IMR-90 (cell line): ENCODE measurements around the gene RPL18. TPM values are rescaled to one million over a fixed set of nuclear protein-coding genes. Genes with fewer than 3 reads are reported as not detected.

Source experiments
- ATAC-seq: fragments of 200-7000 bp; cut with Tn5 transposase; 2 replicates; pipeline ENCODE4 v1.9.1; 2020; ENCODE audit warnings: low read depth, mild to moderate bottlenecking, moderate library complexity
- BruUV-seq: library from RNA; stranded (reverse); fragments of 400-500 nt; replicated peaks from 2 replicates; lab custom pipeline; 2021; lab: Mats Ljungman, UMichigan
- CTCF ChIA-PET: fragments of 300-600 bp; formaldehyde crosslinking; extraction: SDS; loops from one replicate; lab custom pipeline; 2021; ENCODE audit warnings: antibody characterized with exemption; lab: Yijun Ruan, JAX
- POLR2A ChIA-PET: fragments of 300-600 bp; sonication (Branson Sonifier 250); formaldehyde crosslinking; loops from one replicate; lab custom pipeline; 2022; ENCODE audit warnings: antibody characterized with exemption; ENCODE audit not compliant: unreplicated experiment; lab: Charles Lee
- DNase-seq: peaks from one replicate; pipeline ENCODE4 v3.0.0; 2013
- H2AFZ ChIP-seq: replicated peaks from 2 replicates; pipeline ENCODE3; 2013; ENCODE audit warnings: low read length, mild to moderate bottlenecking; ENCODE audit not compliant: poor library complexity
- H2AK5ac ChIP-seq: 2 replicates; pipeline ENCODE4 v1.6.1; 2013; ENCODE audit warnings: low read depth, low read length, inconsistent platforms
- H2AK9ac ChIP-seq: replicated peaks from 2 replicates; pipeline ENCODE3; 2013; ENCODE audit warnings: mild to moderate bottlenecking, low read depth, low read length, moderate library complexity; ENCODE audit not compliant: poor library complexity
- H2BK120ac ChIP-seq: 2 replicates; pipeline ENCODE4 v1.6.1; 2013; ENCODE audit warnings: low read depth, low read length, inconsistent platforms
- H2BK15ac ChIP-seq: 3 replicates; pipeline ENCODE4 v1.6.1; 2013; ENCODE audit warnings: low read depth, low read length, inconsistent platforms
- H2BK20ac ChIP-seq: 2 replicates; pipeline ENCODE4 v1.6.1; 2013; ENCODE audit warnings: low read depth, mild to moderate bottlenecking, inconsistent platforms, low read length, moderate library complexity
- H2BK5ac ChIP-seq: 2 replicates; pipeline ENCODE4 v1.6.1; 2013; ENCODE audit warnings: mild to moderate bottlenecking, low read depth, low read length, inconsistent platforms; ENCODE audit not compliant: poor library complexity, severe bottlenecking
- H3K14ac ChIP-seq: replicated peaks from 2 replicates; pipeline ENCODE4 v1.6.1; 2013; ENCODE audit warnings: low read depth, low read length, inconsistent platforms
- H3K18ac ChIP-seq: 2 replicates; pipeline ENCODE4 v1.6.1; 2013; ENCODE audit warnings: low read depth, low read length, control low read depth
- H3K23ac ChIP-seq: 2 replicates; pipeline ENCODE4 v1.6.1; 2013; ENCODE audit warnings: low read depth, low read length, inconsistent platforms
- H3K27ac ChIP-seq: 2 replicates; pipeline ENCODE4 v1.5.1; 2013; ENCODE audit warnings: mild to moderate bottlenecking, control low read depth, low read length; ENCODE audit not compliant: insufficient read depth
- H3K27me3 ChIP-seq: 2 replicates; pipeline ENCODE4 v1.6.1; 2013; ENCODE audit warnings: low read length; ENCODE audit not compliant: control insufficient read depth, insufficient read depth
- H3K36me3 ChIP-seq: 2 replicates; pipeline ENCODE4 v1.6.1; 2013; ENCODE audit warnings: low read length, mixed read lengths; ENCODE audit not compliant: control insufficient read depth, insufficient read depth
- H3K4ac ChIP-seq: 2 replicates; pipeline ENCODE4 v1.6.1; 2013; ENCODE audit warnings: low read depth, low read length, inconsistent platforms
- H3K4me1 ChIP-seq: 2 replicates; pipeline ENCODE4 v1.6.1; 2013; ENCODE audit warnings: low read length, mixed read lengths; ENCODE audit not compliant: control insufficient read depth, insufficient read depth
- H3K4me2 ChIP-seq: 2 replicates; pipeline ENCODE4 v1.6.1; 2013; ENCODE audit warnings: low read depth, mild to moderate bottlenecking, control low read depth, low read length, moderate library complexity
- H3K4me3 ChIP-seq: 2 replicates; pipeline ENCODE4 v1.5.1; 2013; ENCODE audit warnings: low read depth, mild to moderate bottlenecking, control low read depth, low read length, moderate library complexity; ENCODE audit not compliant: insufficient read depth
- H3K56ac ChIP-seq: 2 replicates; pipeline ENCODE4 v1.6.1; 2013; ENCODE audit warnings: low read length, inconsistent platforms; ENCODE audit not compliant: insufficient read depth; ENCODE audit errors: extremely low read depth
- H3K79me1 ChIP-seq, 2 experiments: 2 replicates each; pipeline ENCODE4 v1.6.1; 2013; ENCODE audit warnings: low read length in 2 of 2, inconsistent platforms in 1 of 2, low read depth in 1 of 2
- H3K9ac ChIP-seq: 2 replicates; pipeline ENCODE4 v1.6.1; 2013; ENCODE audit warnings: low read depth, low read length, control low read depth
- H3K9me1 ChIP-seq: 2 replicates; pipeline ENCODE4 v1.6.1; 2013; ENCODE audit warnings: low read length, inconsistent platforms; ENCODE audit not compliant: insufficient read depth
- H3K9me3 ChIP-seq: 2 replicates; pipeline ENCODE4 v1.6.1; 2013; ENCODE audit warnings: low read length; ENCODE audit not compliant: control insufficient read depth, insufficient read depth
- H4K20me1 ChIP-seq: 2 replicates; pipeline ENCODE4 v1.6.1; 2013; ENCODE audit warnings: low read length, inconsistent platforms; ENCODE audit not compliant: insufficient read depth
- H4K5ac ChIP-seq: 2 replicates; pipeline ENCODE4 v1.6.1; 2013; ENCODE audit warnings: mild to moderate bottlenecking, low read depth, low read length, control low read depth
- H4K8ac ChIP-seq, 2 experiments: 2 replicates each; pipeline ENCODE4 v1.6.1; 2013; ENCODE audit warnings: low read depth in 2 of 2, low read length in 2 of 2, control low read depth in 1 of 2, inconsistent platforms in 1 of 2
- H4K91ac ChIP-seq: 2 replicates; pipeline ENCODE4 v1.6.1; 2013; ENCODE audit warnings: low read depth, low read length, inconsistent platforms; ENCODE audit not compliant: insufficient read depth
- BHLHE40 ChIP-seq: fragments of 150-350 bp; IDR thresholded peaks from 2 replicates; pipeline ENCODE4 v1.6.1; 2016; ENCODE audit warnings: mild to moderate bottlenecking, low read depth, low read length
- CEBPB ChIP-seq: IDR thresholded peaks from 2 replicates; pipeline ENCODE4 v1.6.1; 2012; ENCODE audit warnings: low read depth, low read length, improper control_type of control experiment
- CHD1 ChIP-seq: IDR thresholded peaks from 2 replicates; pipeline ENCODE4 v1.6.1; 2012; ENCODE audit warnings: low read depth, low read length, improper control_type of control experiment
- CTCF ChIP-seq: conservative IDR thresholded peaks from 2 replicates; pipeline ENCODE4 v1.5.1; 2012; ENCODE audit warnings: mild to moderate bottlenecking, low read depth, low read length, improper control_type of control experiment
- MAFK ChIP-seq: IDR thresholded peaks from 2 replicates; pipeline ENCODE4 v1.6.1; 2012; ENCODE audit warnings: low read depth, low read length, improper control_type of control experiment
- MAZ ChIP-seq: IDR thresholded peaks from 2 replicates; pipeline ENCODE4 v1.6.1; 2012; ENCODE audit warnings: low read depth, mild to moderate bottlenecking, low read length, improper control_type of control experiment, moderate library complexity, borderline replicate concordance
- POLR2A ChIP-seq: IDR thresholded peaks from 2 replicates; pipeline ENCODE4 v1.6.1; 2012; ENCODE audit warnings: mild to moderate bottlenecking, low read depth, low read length
- RFX5 ChIP-seq: IDR thresholded peaks from 2 replicates; pipeline ENCODE4 v1.8.0; 2012; ENCODE audit warnings: low read depth, mild to moderate bottlenecking, low read length, moderate library complexity
- USF2 ChIP-seq: fragments of 150-350 bp; IDR thresholded peaks from 2 replicates; pipeline ENCODE4 v1.6.1; 2017; ENCODE audit warnings: mild to moderate bottlenecking, antibody characterized with exemption, low read length, low read depth
- WGBS, 2 experiments: methylation state at CpG; one replicate each; pipeline versions ENCODE4 v1.1.5 to v1.1.7; 2013; ENCODE audit warnings: missing lambda C conversion rate in 2 of 2; ENCODE audit not compliant: insufficient read length in 1 of 2; ENCODE audit errors: extremely low coverage in 2 of 2; 5-methylcytosine and 5-hydroxymethylcytosine counted together
- dilution Hi-C: fragments of 300-500 bp; cut with HindIII; formaldehyde crosslinking; loops from one replicate; pipeline ENCODE4 v1.14.3; 2018; ENCODE audit warnings: low sequenced_read_pairs; ENCODE audit not compliant: unreplicated experiment
- in situ Hi-C: fragments of 300-500 bp; cut with MboI; formaldehyde crosslinking; loops from 3 replicates; pipeline ENCODE4 v1.14.3; 2019; ENCODE audit warnings: low sequenced_read_pairs, inconsistent platforms, mixed read lengths
- intact Hi-C: fragments of 100-400 bp; cut with micrococcal nuclease; formaldehyde crosslinking; loops from 2 replicates; pipeline ENCODE4 v1.10.0; 2022
- polyA plus RNA-seq, 3 experiments: library from polyadenylated mRNA; depleted of rRNA; stranded (reverse); fragments of >200 nt; gene quantifications; 2 replicates each; pipeline ENCODE4 v1.2.3, GENCODE V29; 2012; ENCODE audit warnings: low replicate concordance in 1 of 3
- total RNA-seq: library from RNA; depleted of rRNA; stranded (reverse); fragments of >200 nt; gene quantifications from 2 replicates; pipeline ENCODE4 v1.2.3, GENCODE V29; 2012
- TF ChIP-seq, protein P1 (sequence below): fragments of 150-350 bp; IDR thresholded peaks from 2 replicates; pipeline ENCODE4 v1.6.1; 2016; ENCODE audit warnings: low read depth, mild to moderate bottlenecking, low read length, moderate library complexity, borderline replicate concordance

The RPL18 gene
- total and polyA plus RNA-seq, 2 of the 4 experiments (the other 2 are of a cell fraction) = 1,909 to 2,254 TPM

DNA sequence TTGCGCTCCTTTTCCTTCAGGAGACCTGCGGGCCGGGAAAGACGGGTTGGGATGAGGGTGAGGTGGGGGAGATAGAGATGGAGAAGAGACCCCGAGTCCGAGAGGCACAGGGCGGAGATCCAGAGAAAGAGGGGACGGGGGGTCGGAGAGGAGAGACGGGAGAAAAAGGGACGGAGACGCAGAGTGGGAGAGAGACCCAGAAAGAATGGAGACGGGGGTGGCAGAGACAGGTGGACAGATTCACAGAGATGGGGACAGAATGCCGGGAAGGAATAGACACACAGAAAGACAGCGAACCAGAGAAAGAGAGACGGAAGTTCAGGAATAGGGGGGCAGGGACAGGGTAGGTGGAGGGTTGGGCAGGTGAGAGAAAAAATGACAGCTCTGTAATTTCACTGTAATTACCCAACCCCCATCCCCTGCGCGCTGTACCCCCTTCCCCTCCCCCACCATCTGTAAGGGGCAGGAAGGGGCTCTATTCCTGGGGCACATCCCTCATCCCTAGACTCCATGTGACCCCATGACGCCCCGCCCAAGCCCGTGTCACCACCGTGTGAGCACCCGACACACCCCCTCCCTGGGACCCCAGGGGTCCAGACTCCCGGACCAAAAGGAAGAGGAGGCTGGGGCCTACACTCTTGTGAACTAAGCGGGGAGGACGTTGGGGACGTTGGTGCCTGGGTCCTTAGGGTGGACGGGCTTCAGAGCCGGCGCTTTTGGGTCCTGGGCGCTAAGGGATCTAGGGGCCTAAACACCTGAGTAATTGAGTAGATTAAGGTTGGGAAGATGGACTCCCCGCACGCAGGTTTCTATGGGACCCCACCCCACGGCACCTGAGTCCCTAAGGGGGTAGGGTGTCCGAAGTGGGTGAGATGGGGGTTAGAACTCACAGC, 17.2 kb upstream of the RPL18 start:
- H2AFZ ChIP-seq = peak overlapping the region; percentile 91
- H3K4me1 ChIP-seq = peaks cover 33% of the 10 kb centered on the region
- no peaks in the 10 kb centered on the region; the same call in 1 of the 2 replicates for H3K36me3 ChIP-seq
- no peak overlapping the region for H3K23ac ChIP-seq
- intact Hi-C loops = no loop called here
- no TSS peak for BruUV-seq
- H3K9me3 ChIP-seq = no peaks in the 10 kb centered on the region
- H2BK15ac ChIP-seq = no peak overlapping the region
- H3K56ac ChIP-seq = no peak overlapping the region
- no peak overlapping the region for H3K27ac ChIP-seq
- DNase-seq = no peak
- peaks cover 4% of the 10 kb centered on the region; the same call in 1 of the 2 replicates for H4K20me1 ChIP-seq
- H3K18ac ChIP-seq = no peak overlapping the region
- H2AK5ac ChIP-seq = peak overlapping the region; percentile 78
- H3K4me3 ChIP-seq = peak overlapping the region; percentile 62
- in situ Hi-C loops = no loop called here
- H3K79me1 ChIP-seq = peaks cover 0 to 18% of the 10 kb centered on the region in 2 experiments; a peak in 3 of 4 replicates
- H3K9me1 ChIP-seq = peaks cover 25% of the 10 kb centered on the region
- CTCF ChIA-PET = no interaction called here
- peak overlapping the region; percentile 91 for H3K4me2 ChIP-seq
- no peak for ATAC-seq
- peak overlapping the region; percentile 18 for H2BK5ac ChIP-seq
- TF ChIP-seq POLR2A = no peak
- TF ChIP-seq CTCF = no peak
- no peak for TF ChIP-seq USF2
- TF ChIP-seq CEBPB = no peak
- TF ChIP-seq, protein P1, sequence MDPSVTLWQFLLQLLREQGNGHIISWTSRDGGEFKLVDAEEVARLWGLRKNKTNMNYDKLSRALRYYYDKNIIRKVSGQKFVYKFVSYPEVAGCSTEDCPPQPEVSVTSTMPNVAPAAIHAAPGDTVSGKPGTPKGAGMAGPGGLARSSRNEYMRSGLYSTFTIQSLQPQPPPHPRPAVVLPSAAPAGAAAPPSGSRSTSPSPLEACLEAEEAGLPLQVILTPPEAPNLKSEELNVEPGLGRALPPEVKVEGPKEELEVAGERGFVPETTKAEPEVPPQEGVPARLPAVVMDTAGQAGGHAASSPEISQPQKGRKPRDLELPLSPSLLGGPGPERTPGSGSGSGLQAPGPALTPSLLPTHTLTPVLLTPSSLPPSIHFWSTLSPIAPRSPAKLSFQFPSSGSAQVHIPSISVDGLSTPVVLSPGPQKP = no peak
- no peak for TF ChIP-seq MAZ
- no peak for TF ChIP-seq MAFK
- TF ChIP-seq RFX5 = no peak
- TF ChIP-seq CHD1 = no peak
- TF ChIP-seq BHLHE40 = no peak
- peak overlapping the region; percentile 52 for H3K4ac ChIP-seq
- H3K27me3 ChIP-seq = no peaks in the 10 kb centered on the region
- H4K5ac ChIP-seq = no peak overlapping the region
- H3K9ac ChIP-seq = peak overlapping the region; percentile 50
- no peak overlapping the region for H3K14ac ChIP-seq
- no peak overlapping the region; the same call in 1 of the 2 replicates for H4K91ac ChIP-seq
- POLR2A ChIA-PET = interaction anchor here (0.6 kb wide), 1 partner anchor 175 kb away, joined by 3 read pairs; the partner anchor contains the start of gene BCAT2
- 9% methylated on average over 9 of the region's 35 CpGs; no CpG with 5 or more reads in 1 of the 2 experiments for WGBS, 2 experiments
- H2BK120ac ChIP-seq = no peak overlapping the region
- peak overlapping the region in 1 of 2 experiments; percentile 43; a peak in 1 of 4 replicates for H4K8ac ChIP-seq
- H2BK20ac ChIP-seq = no peak overlapping the region
- H2AK9ac ChIP-seq = peak overlapping the region; percentile 92
- dilution Hi-C loops = no loop called here
